Stimulated activated CD8-positive, alpha-beta memory T cell treated with anti-CD3 and anti-CD28 coated beads, Interleukin-7, amount 100 ng/mL, for 24 hours (primary cell): ENCODE data around the gene KRT71.
"Not testable (repeated sequence)": the region's sequence is repeated elsewhere in the genome, so short reads cannot be mapped to it uniquely, and the experiment has no call there.

Source experiments
- DNase-seq: peaks from one replicate; pipeline ENCODE4 v3.0.0-alpha.2; 2020; ENCODE audit warnings: low read depth

The KRT71 gene

DNA sequence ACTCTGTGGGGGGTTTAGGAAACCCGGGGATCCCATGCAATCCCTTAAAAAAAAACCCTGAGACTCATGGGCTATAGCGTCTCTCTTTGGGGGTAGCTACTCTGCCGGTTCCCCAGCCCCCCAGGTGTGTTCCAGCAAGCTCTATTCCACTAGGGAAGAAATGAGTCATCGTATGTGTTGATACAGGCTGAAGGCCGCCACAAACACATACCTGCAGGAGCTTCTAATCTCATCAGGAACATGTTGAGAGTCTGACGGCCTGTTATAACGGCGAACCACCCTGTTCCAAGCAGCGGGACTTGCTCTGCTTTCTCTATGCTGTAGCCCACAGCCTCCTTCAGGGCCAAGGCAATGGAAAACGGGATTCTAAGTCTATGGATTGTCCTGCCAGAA is 31.8 kb downstream of the KRT71 start:
- DNase-seq = no peak

DNA sequence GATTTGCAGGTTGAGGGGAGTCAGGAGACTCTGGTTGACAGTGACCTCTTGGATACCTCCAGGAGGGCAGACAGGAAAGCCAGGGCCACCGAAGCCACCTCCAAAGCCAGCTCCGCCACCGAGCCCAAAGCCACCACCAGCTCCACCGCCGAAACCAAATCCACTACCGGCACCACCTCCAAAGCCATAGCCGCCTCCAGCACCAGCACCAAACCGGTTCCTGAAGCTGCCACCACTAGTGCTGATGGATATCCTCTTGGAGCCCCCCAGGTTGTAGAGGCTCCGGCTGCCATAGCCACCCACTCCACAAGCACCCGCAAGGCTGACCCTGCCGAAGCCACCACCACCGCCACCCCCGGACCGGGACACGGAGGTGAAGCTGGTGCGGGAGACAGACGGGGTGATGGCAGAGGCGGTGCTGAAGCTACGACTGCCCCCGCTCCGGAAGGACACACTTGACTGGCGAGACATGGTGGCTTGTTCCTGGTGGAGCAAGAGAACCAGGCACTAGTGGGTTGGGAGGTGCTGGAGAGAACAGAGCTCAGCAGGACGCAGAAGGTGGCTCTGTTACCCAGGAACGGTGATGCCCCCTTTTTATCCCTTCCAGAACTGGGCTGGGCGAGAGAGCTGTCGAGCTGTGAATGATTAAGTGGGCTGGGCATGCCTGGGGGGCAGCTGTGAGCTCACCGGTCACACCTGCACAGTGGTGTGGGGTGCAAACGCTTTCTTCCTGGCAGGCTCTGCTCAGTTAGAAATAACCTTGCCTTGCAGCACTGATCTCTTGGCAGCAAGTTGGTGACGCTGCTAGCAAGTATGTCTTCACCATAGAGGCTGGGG is 32.9 kb downstream of the KRT71 start, which contains the start of gene KRT5:
Gene KRT5 (minus strand): TSS at position 569 of the 837 bp plus-strand sequence. CDS start 98 bp downstream, at position 471.
- no peak for DNase-seq

DNA sequence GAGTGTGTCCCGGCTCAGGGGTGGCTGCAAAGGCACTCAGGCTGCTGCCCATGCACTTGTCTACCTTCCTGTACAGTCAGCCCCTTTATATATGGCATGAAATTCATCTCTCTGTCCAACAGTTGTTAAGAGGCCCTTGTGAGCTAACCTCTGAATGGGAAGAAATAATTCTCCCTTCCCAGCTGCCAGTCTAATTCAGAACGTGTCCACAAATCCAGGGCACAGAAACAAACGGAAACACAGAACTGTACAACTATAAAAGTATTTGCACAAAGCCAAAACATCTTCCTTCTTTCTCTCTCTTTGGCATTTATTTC is 33.6 kb downstream of the KRT71 start:
- no peak for DNase-seq

GRCh38 chr12:52518574-52519386 is 34.2 kb downstream of the KRT71 start:
- no peak for DNase-seq

DNA sequence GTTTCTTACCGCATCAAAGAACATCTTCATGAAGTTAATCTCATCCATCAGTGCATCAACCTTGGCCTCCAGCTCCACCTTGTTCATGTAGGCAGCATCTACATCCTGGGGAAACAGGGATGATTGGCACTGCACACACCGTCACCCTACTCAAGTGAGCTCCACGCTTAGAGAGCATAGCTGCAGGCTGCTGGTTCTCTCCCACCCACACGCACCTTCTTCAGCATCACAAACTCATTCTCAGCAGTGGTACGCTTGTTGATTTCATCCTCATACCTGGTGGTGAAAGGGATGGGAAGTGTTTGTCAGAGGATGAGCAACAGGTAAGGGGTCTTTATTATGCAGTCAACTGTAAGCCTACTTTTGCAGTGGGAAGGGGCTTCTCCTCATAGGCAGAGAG is 35.1 kb downstream of the KRT71 start:
- no peak for DNase-seq

DNA sequence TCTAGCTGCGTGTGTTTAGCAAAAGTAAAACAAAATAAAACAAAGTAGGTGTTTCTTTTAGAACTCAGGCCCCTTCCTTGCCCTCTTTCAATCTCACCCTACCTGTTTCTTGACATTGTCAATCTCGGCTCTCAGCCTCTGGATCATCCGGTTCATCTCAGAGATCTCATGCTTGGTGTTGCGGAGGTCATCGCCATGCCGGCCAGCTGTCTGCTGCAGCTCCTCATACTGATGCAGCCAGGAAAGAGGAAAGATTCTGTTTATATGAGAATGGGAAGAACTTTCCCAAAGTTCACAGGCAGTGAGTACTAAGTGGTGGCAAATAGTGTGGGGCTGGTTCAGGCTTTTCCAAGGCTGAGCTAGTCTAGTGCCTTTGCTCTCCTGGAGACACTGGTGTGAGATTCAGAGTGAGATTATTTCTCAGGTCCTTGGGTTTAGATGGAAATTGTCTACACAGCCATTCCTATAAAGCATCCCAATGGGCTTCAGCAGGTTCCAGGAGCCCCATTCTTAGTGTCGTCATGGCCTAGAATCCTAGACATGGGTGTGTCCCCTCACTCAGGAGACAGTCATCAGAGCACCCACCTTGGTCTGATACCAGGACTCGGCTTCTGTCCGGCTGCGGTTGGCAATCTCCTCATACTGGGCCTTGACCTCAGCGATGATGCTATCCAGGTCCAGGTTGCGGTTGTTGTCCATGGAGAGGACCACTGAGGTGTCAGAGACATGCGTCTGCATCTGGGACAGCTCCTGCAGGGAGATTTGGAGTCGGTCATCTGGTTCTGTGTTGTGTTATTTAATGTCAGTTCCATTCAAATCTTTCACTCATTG is 35.7 kb downstream of the KRT71 start:
- no peak for DNase-seq

GRCh38 chr12:52515927-52516831 is 36.8 kb downstream of the KRT71 start:
- DNase-seq = no peak

DNA sequence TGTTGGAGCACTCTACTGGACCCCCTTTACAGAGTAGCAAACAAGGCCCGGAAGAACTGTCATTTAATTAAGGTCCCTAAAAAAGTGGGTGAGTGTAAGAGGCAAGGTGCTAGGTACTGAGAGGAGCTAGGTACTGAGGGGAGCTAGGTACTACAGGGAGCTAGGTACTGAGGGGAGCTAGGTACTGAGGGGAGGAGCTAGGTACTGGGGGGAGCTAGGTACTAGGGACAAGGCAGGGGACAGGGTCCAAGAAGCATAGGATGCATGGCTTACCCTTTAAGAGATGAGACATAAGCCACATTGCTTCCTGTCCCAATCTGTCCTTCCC is 37.7 kb downstream of the KRT71 start:
- DNase-seq = no peak

DNA sequence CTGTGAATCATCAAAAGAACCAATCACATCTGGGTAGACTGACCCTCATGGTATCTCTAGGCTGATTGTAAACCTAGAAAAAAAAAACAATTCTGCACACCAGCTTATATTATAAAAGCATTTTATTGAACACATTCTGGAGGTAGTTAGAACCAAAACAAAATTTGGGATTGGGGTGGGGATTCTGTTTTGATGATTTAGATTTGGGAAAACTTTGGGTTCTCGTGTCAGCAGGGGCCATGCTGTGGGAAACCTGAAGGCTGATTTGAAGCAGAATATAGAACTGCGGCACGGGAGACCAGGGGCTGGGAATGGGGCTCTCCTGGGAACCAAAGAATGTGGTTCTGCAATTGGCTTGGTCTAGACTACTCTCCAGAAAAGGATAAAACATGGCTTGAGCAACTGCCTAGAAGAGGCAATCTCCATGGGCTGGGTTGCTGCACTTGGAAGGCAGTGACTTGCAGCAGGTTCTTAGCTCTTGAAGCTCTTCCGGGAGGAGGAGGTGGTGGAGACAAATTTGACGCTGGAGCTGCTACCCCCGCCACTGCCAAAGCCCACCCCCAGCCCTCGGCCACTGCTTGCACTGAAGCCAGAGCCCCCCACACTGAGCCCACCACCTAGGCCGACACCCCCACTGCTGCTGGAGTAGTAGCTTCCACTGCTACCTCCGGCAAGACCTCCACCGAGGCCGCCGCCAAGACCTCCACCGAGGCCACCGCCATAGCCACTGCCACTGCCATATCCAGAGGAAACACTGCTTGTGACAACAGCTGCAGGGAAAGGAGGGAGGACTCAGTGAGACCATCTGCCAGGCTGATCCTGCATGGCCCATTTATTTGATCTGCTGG is 38.2 kb downstream of the KRT71 start:
- no peak for DNase-seq

DNA sequence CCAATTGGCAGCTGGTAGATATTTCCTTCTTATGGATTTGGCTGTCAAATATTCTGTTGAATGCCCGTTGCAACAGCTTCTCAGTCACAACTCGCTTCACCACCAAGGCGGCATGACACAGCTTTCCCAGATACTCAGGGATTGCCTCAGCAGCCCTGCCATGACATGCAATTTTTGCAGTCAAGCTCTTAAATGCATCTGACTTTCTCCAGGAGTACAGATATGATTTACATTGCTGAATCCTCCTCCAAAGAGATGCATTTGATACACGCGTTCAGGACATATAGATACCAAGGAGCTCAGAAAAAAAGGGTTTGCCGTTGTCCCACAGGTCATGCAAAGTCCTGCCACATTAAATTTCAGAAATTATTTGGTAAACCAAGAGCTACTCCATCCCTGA is 39.2 kb downstream of the KRT71 start:
- no peak for DNase-seq

GRCh38 chr12:52508211-52508610 is 44.7 kb downstream of the KRT71 start:
- DNase-seq = no peak

DNA sequence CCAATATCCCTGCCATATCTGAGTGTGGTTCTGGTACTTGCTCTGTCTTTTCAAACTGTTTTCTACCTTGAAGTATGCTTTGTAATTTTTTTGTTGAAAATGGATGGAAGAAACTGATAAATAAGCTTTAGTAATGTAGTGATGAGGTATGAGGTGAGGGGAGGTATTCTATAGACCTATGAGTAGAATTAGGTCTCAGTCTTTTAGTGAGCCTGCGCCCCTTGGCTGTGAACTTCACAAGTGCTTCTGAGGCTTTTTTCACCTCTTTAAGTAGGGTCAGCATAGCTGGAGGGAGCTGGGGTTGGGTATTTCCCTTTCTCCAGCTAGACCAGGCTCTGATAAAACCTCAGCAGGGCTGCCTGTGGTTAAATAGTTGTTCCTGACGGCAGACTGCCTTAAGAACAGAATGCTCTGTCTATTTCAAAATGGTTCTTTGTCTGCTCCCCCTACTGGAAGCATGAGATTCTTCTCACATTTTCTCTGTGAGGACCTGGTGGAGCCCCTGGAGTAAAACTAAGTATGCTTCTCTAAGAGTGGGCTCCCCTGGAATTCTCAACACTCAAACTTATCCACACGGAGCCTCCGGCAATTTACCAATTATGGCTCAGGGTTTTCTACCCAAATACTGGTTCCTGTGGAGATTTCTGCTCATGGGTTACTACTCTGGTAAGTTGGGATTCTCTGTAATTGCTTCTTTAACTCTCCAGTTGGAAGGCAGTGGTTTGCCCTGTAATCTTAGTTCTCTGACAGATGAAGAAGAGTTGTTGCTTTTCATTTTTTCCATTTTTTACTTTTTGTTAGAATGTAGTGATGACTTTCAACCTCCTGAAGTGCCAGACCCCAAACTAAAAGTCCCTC is 45.9 kb downstream of the KRT71 start:
- no peak for DNase-seq

DNA sequence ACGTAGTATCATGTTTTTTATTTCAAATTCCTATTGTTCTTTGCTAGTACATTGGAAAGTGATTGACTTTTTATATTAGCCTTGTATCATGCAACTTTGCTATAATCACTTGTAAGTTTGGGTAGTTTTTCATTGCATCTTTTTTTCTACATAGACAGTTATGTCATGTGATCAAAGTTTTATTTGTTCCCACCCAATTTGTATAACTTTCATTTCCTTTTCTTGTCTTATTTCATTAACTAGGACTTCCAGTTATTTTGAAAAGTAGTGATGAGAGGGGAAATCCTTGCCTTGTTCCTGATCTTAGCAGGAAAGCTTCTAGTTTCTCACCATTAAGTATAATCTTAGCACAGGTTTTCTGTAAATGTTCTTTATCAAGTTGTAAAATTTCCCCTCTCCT is 50.1 kb downstream of the KRT71 start:
- DNase-seq = no peak

GRCh38 chr12:52501490-52501889 is 51.5 kb downstream of the KRT71 start:
- DNase-seq = no peak

- DNase-seq = not testable (repeated sequence)
Measured at GRCh38 chr12:52500574-52500973, 52.4 kb downstream of the KRT71 start.

- no peak for DNase-seq
Measured at GRCh38 chr12:52499806-52500560, 53.0 kb downstream of the KRT71 start.

DNA sequence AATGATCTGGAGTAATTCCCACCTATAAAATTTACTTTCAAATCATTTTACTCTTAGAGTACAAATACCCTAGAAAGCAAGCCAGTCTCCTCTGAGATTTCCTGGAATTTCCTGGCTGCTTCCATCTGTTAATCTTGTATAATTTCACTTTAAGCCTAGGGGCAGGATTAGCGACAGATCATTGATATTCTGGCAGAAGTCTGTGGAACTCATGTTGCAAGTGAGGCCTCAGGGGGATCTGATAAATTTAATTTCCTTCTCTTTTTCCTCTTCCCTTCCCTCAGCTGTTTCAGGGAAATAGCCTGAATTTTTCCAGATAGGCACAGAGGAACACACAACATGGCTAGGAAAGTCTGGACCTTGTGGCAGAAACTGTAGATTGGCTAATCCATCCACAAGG is 54.0 kb downstream of the KRT71 start:
- no peak for DNase-seq

DNA sequence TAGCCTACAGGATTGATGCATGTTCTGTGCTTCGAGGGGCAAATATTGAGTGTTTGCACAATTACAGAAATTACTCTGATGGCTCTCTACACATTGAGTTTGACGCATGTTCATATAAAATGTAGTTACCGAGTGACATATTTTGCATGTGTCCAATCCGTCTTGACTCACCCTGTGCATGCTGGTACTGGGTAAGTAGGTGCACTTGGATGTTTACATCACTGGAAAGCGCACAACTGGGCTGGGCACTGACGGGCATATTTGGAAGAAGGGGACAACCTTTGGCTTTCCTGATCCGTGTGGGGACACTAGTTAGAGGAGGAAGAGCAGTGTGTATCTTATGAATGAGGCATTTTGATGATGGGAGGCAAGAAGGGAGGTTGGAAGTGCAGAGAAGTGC is 55.0 kb downstream of the KRT71 start:
- no peak for DNase-seq

DNA sequence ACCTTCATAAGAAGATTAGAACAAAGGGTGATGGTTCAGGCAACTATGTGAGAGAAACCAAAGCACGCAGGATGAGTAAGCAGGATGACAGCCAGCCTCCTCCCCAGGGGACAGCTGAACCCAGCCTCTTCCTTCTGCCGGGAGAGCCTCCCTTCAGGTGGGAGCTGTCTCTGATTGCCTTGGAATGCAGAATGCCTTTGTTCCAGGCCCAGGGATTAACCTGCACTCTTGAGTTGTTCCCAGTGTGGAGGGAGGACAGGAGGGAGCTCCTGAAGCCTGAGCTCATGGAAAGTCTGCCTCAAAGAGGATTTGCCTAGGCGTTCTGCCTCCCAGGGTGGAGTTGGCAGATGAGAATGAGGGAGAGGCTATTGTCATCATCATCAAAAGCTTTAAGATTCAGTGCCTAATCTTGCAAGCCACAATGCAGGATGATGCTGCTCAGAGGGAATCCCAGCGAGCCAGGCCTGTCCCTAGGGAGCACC is 56.3 kb downstream of the KRT71 start:
- no peak for DNase-seq
